Activated CD8-positive, alpha-beta T cell treated with anti-CD3 and anti-CD28 coated beads for 36 hours (primary cell): Measurements from ENCODE around the gene TBC1D19. TPM values are rescaled to one million over a fixed set of nuclear protein-coding genes. Genes with fewer than 3 reads are reported as not detected.
"Not testable (repeated sequence)": the region's sequence is repeated elsewhere in the genome, so short reads cannot be mapped to it uniquely, and the experiment has no call there.

Experiments
- ATAC-seq: fragments of 200-7000 bp; cut with Tn5 transposase; one replicate; pipeline ENCODE4 v1.10.0; 2021; ENCODE audit warnings: mild to moderate bottlenecking, moderate library complexity
- CTCF ChIA-PET: fragments of 350-600 bp; sonication (Branson Sonifier 250); formaldehyde crosslinking; loops from one replicate; lab custom pipeline; 2021; ENCODE audit warnings: antibody characterized with exemption; lab: Charles Lee
- POLR2A ChIA-PET: fragments of 350-600 bp; sonication (Branson Sonifier 250); formaldehyde crosslinking; loops from one replicate; lab custom pipeline; 2021; ENCODE audit warnings: antibody characterized with exemption; lab: Charles Lee
- DNase-seq: peaks from one replicate; pipeline ENCODE4 v3.0.0-alpha.2; 2020
- H3K27ac Mint-ChIP-seq: one replicate; pipeline ENCODE4 v1.8.0; 2021; ENCODE audit warnings: mild to moderate bottlenecking, mixed read lengths
- H3K27me3 Mint-ChIP-seq: one replicate; pipeline ENCODE4 v1.8.0; 2021; ENCODE audit warnings: mixed read lengths
- H3K36me3 Mint-ChIP-seq: one replicate; pipeline ENCODE4 v1.8.0; 2021; ENCODE audit warnings: low read depth, mixed read lengths
- H3K4me1 Mint-ChIP-seq: one replicate; pipeline ENCODE4 v1.8.0; 2021; ENCODE audit warnings: low read depth, mixed read lengths
- H3K4me3 Mint-ChIP-seq: one replicate; pipeline ENCODE4 v1.8.0; 2021; ENCODE audit warnings: mild to moderate bottlenecking, moderate library complexity, mixed read lengths
- H3K9me3 Mint-ChIP-seq: one replicate; pipeline ENCODE4 v1.8.0; 2021; ENCODE audit warnings: mixed read lengths
- CTCF ChIP-seq: fragments of 200-600 bp; IDR thresholded peaks from one replicate; pipeline ENCODE4 v1.8.0; 2022; ENCODE audit warnings: antibody characterized with exemption, mild to moderate bottlenecking
- intact Hi-C: fragments of 100-400 bp; cut with micrococcal nuclease; formaldehyde crosslinking; loops from one replicate; pipeline ENCODE4 v1.10.0; 2022
- total RNA-seq, 2 experiments: library from RNA; stranded (reverse); gene quantifications; one replicate each; pipeline ENCODE4 v1.2.3, GENCODE V29; 2021

The TBC1D19 gene
- total RNA-seq, 2 experiments from 2014 or later, result 4.0 to 4.5 TPM

DNA sequence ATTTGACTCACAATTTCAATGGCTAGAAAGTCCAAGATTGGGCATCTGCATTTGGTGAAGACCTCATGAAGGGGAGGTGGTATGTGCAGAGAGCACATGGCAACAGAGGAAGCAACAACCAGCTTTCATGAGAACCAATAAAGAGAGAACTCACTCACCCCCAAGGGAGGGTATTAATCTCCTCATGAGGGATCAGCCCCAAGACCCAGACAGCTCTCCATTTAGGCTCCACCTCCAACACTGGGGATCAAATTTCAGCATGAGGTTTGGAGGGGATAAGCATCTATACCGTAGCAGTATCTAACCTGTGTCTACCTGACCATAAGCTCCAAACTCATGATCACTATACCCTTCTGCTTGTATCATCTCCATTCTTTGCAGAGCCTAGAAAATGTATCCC, 9.3 kb upstream of the TBC1D19 start:
- Mint-ChIP-seq H3K27me3 (peaks cover 13% of the 10 kb centered on the region), H3K27ac (no peak overlapping the region), H3K9me3 (no peaks in the 10 kb centered on the region), H3K4me3 (no peak overlapping the region), H3K36me3 (no peaks in the 10 kb centered on the region), H3K4me1 (peaks cover 3% of the 10 kb centered on the region)
- DNase-seq, result no peak
- ATAC-seq, result no peak
- no peak for TF ChIP-seq CTCF
- POLR2A ChIA-PET, result interaction anchor here (0.6 kb wide), 1 partner anchor 387 kb away, joined by 3 read pairs; no protein-coding TSS in a partner anchor
- CTCF ChIA-PET, result interaction anchor here (0.6 kb wide), 1 partner anchor 546 kb away, joined by 3 read pairs; no protein-coding TSS in a partner anchor
- intact Hi-C loops, result no loop called here

- H3K9me3 Mint-ChIP-seq, result no peaks in the 10 kb centered on the region
- no peak for ATAC-seq
- DNase-seq, result no peak
- no peak for TF ChIP-seq CTCF
- H3K36me3 Mint-ChIP-seq, result no peaks in the 10 kb centered on the region
- H3K27ac Mint-ChIP-seq, result no peak overlapping the region
- no peak overlapping the region for H3K4me3 Mint-ChIP-seq
- intact Hi-C loops, result no loop called here
- H3K4me1 Mint-ChIP-seq, result no peaks in the 10 kb centered on the region
- CTCF ChIA-PET, result no interaction called here
- POLR2A ChIA-PET, result no interaction called here
- peaks cover 15% of the 10 kb centered on the region for H3K27me3 Mint-ChIP-seq
These were observed 7.6 kb upstream of the TBC1D19 start for GRCh38 chr4:26576231-26576739.

GRCh38 chr4:26577066-26577465, 6.8 kb upstream of the TBC1D19 start:
- no peak for ATAC-seq
- no peak for TF ChIP-seq CTCF
- POLR2A ChIA-PET, result no interaction called here
- H3K27me3 Mint-ChIP-seq, result peaks cover 15% of the 10 kb centered on the region
- no peak overlapping the region for H3K27ac Mint-ChIP-seq
- no peaks in the 10 kb centered on the region for H3K9me3 Mint-ChIP-seq
- intact Hi-C loops, result no loop called here
- H3K36me3 Mint-ChIP-seq, result no peaks in the 10 kb centered on the region
- H3K4me1 Mint-ChIP-seq, result no peaks in the 10 kb centered on the region
- DNase-seq, result no peak
- H3K4me3 Mint-ChIP-seq, result no peak overlapping the region
- CTCF ChIA-PET, result no interaction called here

DNA sequence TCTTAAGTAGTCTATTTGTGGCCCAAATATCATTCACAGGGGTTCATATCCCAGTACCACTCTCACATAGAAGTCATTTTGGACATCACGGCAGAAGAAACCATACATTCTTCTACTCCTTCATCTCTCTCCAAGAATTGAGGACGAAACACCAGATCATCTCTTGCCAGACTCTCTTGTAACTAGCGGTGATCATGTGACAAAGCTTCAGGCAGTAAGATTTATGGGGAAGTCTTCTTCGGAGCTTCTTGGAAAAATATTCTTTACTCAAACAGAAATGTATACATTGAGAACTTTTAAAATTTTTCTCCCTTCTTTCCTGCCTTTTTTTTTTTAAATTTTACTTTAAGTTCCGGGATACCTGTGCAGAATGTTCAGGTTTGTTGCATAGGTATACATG, 4.7 kb upstream of the TBC1D19 start:
- intact Hi-C loops, result no loop called here
- DNase-seq (no peak), ATAC-seq (no peak)
- Mint-ChIP-seq H3K4me1 (peaks cover 9% of the 10 kb centered on the region), H3K9me3 (no peaks in the 10 kb centered on the region), H3K27me3 (peaks cover 15% of the 10 kb centered on the region), H3K4me3 (no peak overlapping the region), H3K27ac (no peak overlapping the region), H3K36me3 (no peaks in the 10 kb centered on the region)
- TF ChIP-seq CTCF, result no peak
- ChIA-PET CTCF (interaction anchor here (0.6 kb wide), 1 partner anchor 365 kb away, joined by 3 read pairs; no protein-coding TSS in a partner anchor), POLR2A (no interaction called here)

DNA sequence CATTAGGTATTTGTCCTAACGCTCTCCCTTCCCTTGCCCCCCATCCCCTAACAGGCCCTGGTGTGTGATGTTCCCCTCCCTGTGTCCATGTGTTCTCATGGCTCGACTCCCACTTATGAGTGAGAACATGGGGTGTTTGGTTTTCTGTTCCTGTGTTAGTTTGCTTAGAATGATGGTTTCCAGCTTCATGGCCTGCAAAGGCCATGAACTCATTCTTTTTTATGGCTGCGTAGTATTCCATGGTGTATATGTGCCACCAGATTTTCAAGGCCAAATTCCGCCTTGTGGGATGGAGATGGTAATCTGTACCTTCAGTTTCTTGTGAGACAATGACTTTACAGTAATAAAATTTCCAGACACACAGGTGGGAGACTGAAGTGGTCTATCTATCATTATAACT, 2.5 kb upstream of the TBC1D19 start:
- Mint-ChIP-seq H3K4me1 (peaks cover 21% of the 10 kb centered on the region), H3K27me3 (peaks cover 12% of the 10 kb centered on the region)
- CTCF ChIA-PET, ATAC-seq, DNase-seq, POLR2A ChIA-PET, H3K36me3 Mint-ChIP-seq, H3K9me3 Mint-ChIP-seq, H3K27ac Mint-ChIP-seq, H3K4me3 Mint-ChIP-seq: not testable (repeated sequence)
- intact Hi-C loops, result loop anchor here (10.0 kb wide), 2 partner anchors 273 to 423 kb away; no protein-coding TSS in a partner anchor
